Neural crest cell (in vitro differentiated cells): Measurements from ENCODE around the gene FAM53C. TPM values are rescaled to one million over a fixed set of nuclear protein-coding genes. Genes with fewer than 3 reads are reported as not detected.

ENCODE experiments used
- DNase-seq: peaks from one replicate; pipeline ENCODE4 v3.0.0; 2021; ENCODE audit warnings: low read depth, mixed read lengths, low spot score
- H3K27ac Mint-ChIP-seq: one replicate; pipeline ENCODE4 v1.8.0; 2021; ENCODE audit warnings: mild to moderate bottlenecking, mixed read lengths; ENCODE audit not compliant: unreplicated experiment
- H3K27me3 Mint-ChIP-seq: 2 replicates; pipeline ENCODE4 v1.8.0; 2021; ENCODE audit warnings: low read depth, mild to moderate bottlenecking, mixed read lengths
- H3K36me3 Mint-ChIP-seq: 2 replicates; pipeline ENCODE4 v1.8.0; 2021; ENCODE audit warnings: low read depth, mild to moderate bottlenecking, mixed read lengths
- H3K4me1 Mint-ChIP-seq: 2 replicates; pipeline ENCODE4 v1.8.0; 2021; ENCODE audit warnings: mixed read lengths
- H3K4me3 Mint-ChIP-seq: one replicate; pipeline ENCODE4 v1.8.0; 2021; ENCODE audit warnings: mild to moderate bottlenecking, mixed read lengths
- H3K9me3 Mint-ChIP-seq: 2 replicates; pipeline ENCODE4 v1.8.0; 2021; ENCODE audit warnings: mixed read lengths
- CTCF ChIP-seq: fragments of 200-600 bp; sonication (generic); conservative IDR thresholded peaks from 2 replicates; pipeline ENCODE4 v1.5.0; 2021; ENCODE audit warnings: antibody characterized with exemption, mild to moderate bottlenecking
- total RNA-seq: library from RNA; stranded (reverse); gene quantifications from 2 replicates; pipeline ENCODE4 v1.2.1, GENCODE V29; 2021

The FAM53C gene
- total RNA-seq, 1 donor from 2014 or later, result 66.8 TPM

- Mint-ChIP-seq H3K4me3 (peak overlapping the region; percentile 93), H3K36me3 (peaks cover 21% of the 10 kb centered on the region), H3K27ac (no peak overlapping the region), H3K9me3 (peaks cover 15% of the 10 kb centered on the region), H3K4me1 (peaks cover 24% of the 10 kb centered on the region), H3K27me3 (no peaks in the 10 kb centered on the region)
- DNase-seq, result no peak
- no peak for TF ChIP-seq CTCF
Observed at GRCh38 chr5:138354926-138355378, 16.9 kb downstream of the FAM53C start.

DNA sequence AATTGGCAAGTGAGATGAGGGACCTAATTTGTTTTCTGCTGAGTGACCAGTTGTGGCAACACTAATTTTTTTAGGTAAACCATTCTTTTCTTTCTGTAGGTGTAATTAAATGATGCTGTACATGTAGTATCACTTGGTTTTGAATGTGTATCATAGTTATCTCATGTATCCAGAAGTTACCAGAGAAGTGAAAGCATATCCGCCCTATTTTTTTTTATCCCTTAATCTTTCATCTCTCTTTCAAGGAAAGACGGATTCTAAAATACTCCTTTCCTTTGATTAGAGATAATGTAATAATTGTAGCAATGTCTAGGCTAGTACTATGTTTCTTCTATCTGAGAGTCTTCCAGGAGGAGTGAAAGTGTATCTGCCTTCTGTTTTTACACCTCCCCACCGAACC is 21.6 kb downstream of the FAM53C start:
- Mint-ChIP-seq H3K9me3 (no peaks in the 10 kb centered on the region), H3K4me1 (peaks cover 30% of the 10 kb centered on the region), H3K36me3 (peaks cover 3% of the 10 kb centered on the region), H3K4me3 (peak overlapping the region; percentile 27), H3K27me3 (no peaks in the 10 kb centered on the region), H3K27ac (no peak overlapping the region)
- no peak for DNase-seq
- no peak for TF ChIP-seq CTCF

GRCh38 chr5:138360941-138361452 is 22.9 kb downstream of the FAM53C start:
- no peak for TF ChIP-seq CTCF
- peaks cover 20% of the 10 kb centered on the region for H3K4me1 Mint-ChIP-seq
- H3K27ac Mint-ChIP-seq, result no peak overlapping the region

DNA sequence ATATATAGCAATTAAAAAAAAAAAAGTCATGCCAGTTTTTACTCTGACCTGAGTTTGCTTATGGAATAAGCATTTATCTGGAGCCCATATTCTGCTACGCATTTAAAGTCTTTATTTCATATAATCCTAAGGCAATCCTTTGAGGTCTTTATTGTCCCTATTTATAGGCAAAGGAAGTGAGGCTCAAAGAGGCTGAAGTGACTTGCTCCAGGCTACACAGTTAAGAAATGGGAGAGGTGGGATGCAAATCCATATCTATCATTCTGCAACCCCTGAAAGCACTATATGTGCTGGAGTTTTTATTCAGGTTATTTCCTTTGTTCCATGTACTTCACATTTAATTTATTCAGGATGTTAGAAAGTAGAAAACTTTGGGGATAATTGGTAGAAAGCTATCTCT is 26.5 kb downstream of the FAM53C start:
- DNase-seq, result no peak
- Mint-ChIP-seq H3K4me1 (peaks cover 30% of the 10 kb centered on the region), H3K27ac (no peak overlapping the region), H3K4me3 (no peak overlapping the region), H3K9me3 (no peaks in the 10 kb centered on the region), H3K36me3 (peaks cover 2% of the 10 kb centered on the region), H3K27me3 (no peaks in the 10 kb centered on the region)
- no peak for TF ChIP-seq CTCF

More at GRCh38 chr5:138360941-138361452, 22.9 kb downstream of the FAM53C start:
- no peaks in the 10 kb centered on the region for H3K27me3 Mint-ChIP-seq
- H3K9me3 Mint-ChIP-seq, result no peaks in the 10 kb centered on the region
- no peak for DNase-seq
- H3K36me3 Mint-ChIP-seq, result peaks cover 3% of the 10 kb centered on the region
- H3K4me3 Mint-ChIP-seq, result peak overlapping the region; percentile 29

DNA sequence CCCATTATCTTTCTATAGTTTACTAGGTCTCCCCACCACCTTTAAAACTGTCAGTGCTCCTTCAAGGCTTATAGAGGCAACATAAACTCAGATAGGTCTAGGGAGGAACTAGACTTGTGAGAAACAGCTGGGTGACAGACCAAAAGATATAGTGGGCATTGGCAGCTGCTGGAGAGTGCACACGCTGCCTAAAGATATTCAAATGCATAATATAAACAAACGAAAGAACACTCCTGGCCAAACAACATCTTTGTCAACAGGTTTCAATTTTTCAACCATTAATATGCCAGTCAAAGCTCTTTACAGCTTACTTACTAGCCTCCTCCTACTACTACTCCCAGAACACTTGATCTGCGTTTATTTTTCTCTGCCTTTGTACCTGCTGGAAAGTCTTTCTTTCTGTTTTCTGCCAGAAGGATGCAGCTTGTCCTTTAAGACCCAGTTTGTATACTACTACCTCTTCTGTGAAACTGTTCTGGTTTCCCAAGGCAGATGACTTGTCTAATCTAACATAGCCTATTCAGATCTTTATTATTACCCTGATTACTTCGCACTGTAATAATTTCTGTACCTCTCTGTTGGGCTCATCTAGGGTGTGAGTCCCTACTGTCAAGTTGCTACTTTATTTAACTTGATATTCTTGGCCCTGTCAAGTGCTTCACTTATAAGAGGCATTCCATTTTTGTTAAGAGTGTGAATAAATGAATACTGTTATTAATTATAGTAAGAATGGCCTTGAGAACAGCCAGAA is 28.7 kb downstream of the FAM53C start:
- H3K27ac Mint-ChIP-seq, result peak overlapping the region; percentile 91
- H3K4me3 Mint-ChIP-seq, result no peak overlapping the region
- no peak for DNase-seq
- no peaks in the 10 kb centered on the region for H3K27me3 Mint-ChIP-seq
- no peak for TF ChIP-seq CTCF
- no peaks in the 10 kb centered on the region for H3K9me3 Mint-ChIP-seq
- peaks cover 20% of the 10 kb centered on the region for H3K4me1 Mint-ChIP-seq
- no peaks in the 10 kb centered on the region for H3K36me3 Mint-ChIP-seq
